ENCODE data around the gene RAB6A.
A peak's percentile ranks its signal among the peaks of the same experiment; 100 is the strongest.

The RAB6A gene

DNA sequence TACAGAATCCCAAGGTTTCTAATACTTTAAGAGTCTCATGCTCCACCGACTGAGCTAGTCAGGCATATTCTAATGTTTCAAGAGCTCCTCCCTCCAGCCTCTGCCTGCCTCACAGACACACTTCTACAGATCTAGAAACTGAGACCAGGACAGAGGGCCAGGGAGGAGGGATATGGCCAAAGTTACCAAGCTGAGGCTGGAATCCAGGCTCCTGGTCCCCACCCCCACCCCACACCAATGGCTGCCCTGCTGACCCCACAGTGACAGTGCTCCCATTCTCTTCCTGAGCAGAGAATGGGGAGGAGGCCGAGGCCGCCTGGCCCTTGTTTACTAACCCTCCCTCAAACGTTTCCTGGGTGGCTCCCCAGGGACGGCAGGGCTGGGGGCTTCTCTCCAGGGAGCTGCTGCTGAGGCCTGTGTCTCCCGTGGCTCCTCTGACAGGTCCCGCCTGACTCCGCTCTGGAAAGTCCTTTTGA is 112.3 kb downstream of the RAB6A start:
- Histone ChIP-seq H3K4me1 (ENCODE audit: insufficient read depth, insufficient read length) (peaks cover 24% of the 10 kb centered on the region), H3K4me3 (ENCODE audit: insufficient read length, low read depth) (no peak overlapping the region)

DNA sequence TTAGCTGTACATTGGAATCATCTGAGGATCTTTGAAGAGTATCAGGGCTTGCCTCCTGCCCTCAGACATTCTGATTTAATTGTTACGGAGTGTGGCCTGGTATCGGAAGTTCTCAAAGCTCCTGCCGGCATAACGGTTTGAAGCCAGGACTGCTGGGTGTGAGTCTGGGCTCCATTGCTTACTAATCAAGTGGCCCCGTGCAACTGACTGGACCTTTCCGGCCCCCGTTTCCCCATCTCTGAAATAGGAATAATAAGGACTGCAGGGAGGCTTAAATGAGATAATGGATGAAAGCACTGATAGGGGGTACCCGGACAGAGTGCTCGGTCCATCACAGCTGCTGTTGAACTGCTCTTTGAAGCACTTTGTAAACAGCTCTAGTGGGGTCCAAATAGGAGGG is 112.8 kb downstream of the RAB6A start:
- Histone ChIP-seq H3K27me3 (ENCODE audit: insufficient read depth, insufficient read length) (peaks cover 4% of the 10 kb centered on the region), H3K9ac (ENCODE audit: insufficient read length, low read depth) (no peak overlapping the region)

More for the DNA sequence above, 112.3 kb downstream of the RAB6A start:
- peaks cover 4% of the 10 kb centered on the region for H3K27me3 ChIP-seq (ENCODE audit: insufficient read depth, insufficient read length)
- DNase-seq (ENCODE audit: low read depth, low spot score): no peak
- H3K9me3 ChIP-seq (ENCODE audit: insufficient read depth, low read length): no peaks in the 10 kb centered on the region
- no peaks in the 10 kb centered on the region for H3K36me3 ChIP-seq (ENCODE audit: insufficient read depth, insufficient read length, low read length)
- no peak for TF ChIP-seq ZNF274 (IDR thresholded peaks at IDR 0.05; ENCODE audit: low read depth, low read length)
- TF ChIP-seq SUZ12 (IDR thresholded peaks at IDR 0.05; ENCODE audit: extremely low read depth, insufficient read depth, insufficient read length): no peak
- no peak for TF ChIP-seq YY1 (IDR thresholded peaks at IDR 0.05; ENCODE audit: insufficient read depth, insufficient read length)
- H3K9ac ChIP-seq (ENCODE audit: insufficient read length, low read depth): no peak overlapping the region

DNA sequence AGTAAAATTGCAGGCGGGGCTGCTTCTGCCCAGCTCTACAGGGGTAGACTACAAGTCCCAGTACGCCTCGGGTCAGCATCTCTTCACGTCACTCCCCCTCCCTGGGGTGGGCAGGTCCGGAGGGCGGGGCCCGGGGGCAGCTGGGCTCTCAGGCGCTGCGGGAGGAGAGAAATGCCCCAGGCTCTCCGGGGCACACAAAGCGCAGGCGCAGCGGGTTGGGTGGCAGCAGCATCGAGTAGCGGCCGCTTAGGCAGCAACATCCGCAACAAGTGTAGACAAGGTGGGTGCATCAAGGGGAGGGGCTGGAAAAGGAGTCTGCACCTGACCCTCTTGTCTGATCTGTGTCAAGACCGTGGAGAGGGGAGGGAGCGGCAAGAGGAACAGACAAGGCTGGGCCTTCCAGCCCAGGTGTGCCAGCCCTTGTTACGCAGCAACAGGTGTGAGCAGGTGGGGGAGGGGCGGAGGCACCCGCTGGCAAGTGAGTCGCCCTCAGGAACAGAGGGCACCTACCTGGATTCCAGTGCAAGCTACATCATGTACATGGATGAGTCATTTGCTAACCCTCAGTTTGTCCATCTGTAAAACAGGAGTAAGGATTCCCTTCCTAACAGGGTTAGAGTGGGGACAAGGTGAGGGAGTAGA is 113.3 kb downstream of the RAB6A start:
- Histone ChIP-seq H3K4me3 (ENCODE audit: insufficient read length, low read depth) (peak overlapping the region; percentile 21), H3K9ac (ENCODE audit: insufficient read length, low read depth) (no peak overlapping the region), H3K27me3 (ENCODE audit: insufficient read depth, insufficient read length) (peaks cover 4% of the 10 kb centered on the region), H3K4me1 (ENCODE audit: insufficient read depth, insufficient read length) (peaks cover 24% of the 10 kb centered on the region), H3K9me3 (ENCODE audit: insufficient read depth, low read length) (no peaks in the 10 kb centered on the region), H3K36me3 (ENCODE audit: insufficient read depth, insufficient read length, low read length) (no peaks in the 10 kb centered on the region)
- peak; percentile 87 for DNase-seq (ENCODE audit: low read depth, low spot score)
- no peak for TF ChIP-seq YY1 (IDR thresholded peaks at IDR 0.05; ENCODE audit: insufficient read depth, insufficient read length)

More for the DNA sequence above, 112.8 kb downstream of the RAB6A start:
- DNase-seq (ENCODE audit: low read depth, low spot score): no peak
- TF ChIP-seq ZNF274 (IDR thresholded peaks at IDR 0.05; ENCODE audit: low read depth, low read length): no peak
- no peak for TF ChIP-seq SUZ12 (IDR thresholded peaks at IDR 0.05; ENCODE audit: extremely low read depth, insufficient read depth, insufficient read length)
- no peak for TF ChIP-seq YY1 (IDR thresholded peaks at IDR 0.05; ENCODE audit: insufficient read depth, insufficient read length)
- Histone ChIP-seq H3K36me3 (ENCODE audit: insufficient read depth, insufficient read length, low read length) (no peaks in the 10 kb centered on the region), H3K9me3 (ENCODE audit: insufficient read depth, low read length) (no peaks in the 10 kb centered on the region), H3K4me1 (ENCODE audit: insufficient read depth, insufficient read length) (peaks cover 24% of the 10 kb centered on the region), H3K4me3 (ENCODE audit: insufficient read length, low read depth) (no peak overlapping the region)

DNA sequence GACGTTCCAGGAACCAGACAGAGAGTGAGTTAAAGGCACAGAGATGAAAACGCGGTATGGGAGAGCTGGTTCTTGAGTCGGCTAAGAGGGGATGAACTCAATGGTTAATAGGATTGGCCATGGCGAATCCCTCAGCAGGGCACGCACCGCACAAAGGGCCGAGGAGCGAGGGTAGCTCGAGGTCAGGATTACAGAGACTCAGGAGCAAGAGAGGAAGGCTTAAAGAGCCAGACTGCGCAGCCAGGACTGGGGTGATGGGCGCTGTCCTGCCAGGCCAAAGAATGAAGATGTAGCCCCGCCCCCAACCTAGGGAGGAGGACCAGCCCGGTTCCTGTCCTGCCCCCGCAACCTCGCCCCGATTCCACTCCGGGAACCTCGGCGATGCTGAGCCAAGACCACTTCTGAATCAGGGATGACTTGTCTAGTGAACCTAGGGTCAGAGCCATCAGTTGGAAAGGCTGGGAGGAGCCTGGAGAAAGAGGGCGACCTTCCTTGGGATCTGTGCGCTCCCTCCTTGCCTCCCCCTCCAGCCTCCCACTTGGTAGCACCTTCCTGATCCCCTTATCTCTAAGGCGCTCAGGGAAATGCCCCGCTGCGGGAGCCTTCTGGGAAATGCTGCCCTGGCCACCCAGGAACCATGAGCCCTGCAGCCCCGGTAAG is 114.8 kb downstream of the RAB6A start, which contains the start of gene PLEKHB1:
Gene PLEKHB1 (plus strand): TSS at position 610 of the 660 bp plus-strand sequence. CDS start 28 bp downstream, at position 638.
- no peaks in the 10 kb centered on the region for H3K36me3 ChIP-seq (ENCODE audit: insufficient read depth, insufficient read length, low read length)
- peak within 1 kb of the TSS; percentile 30 for H3K4me3 ChIP-seq (ENCODE audit: insufficient read length, low read depth)
- peaks cover 4% of the 10 kb centered on the region for H3K27me3 ChIP-seq (ENCODE audit: insufficient read depth, insufficient read length)
- peaks cover 17% of the 10 kb centered on the region for H3K4me1 ChIP-seq (ENCODE audit: insufficient read depth, insufficient read length)
- H3K9ac ChIP-seq (ENCODE audit: insufficient read length, low read depth): peak within 1 kb of the TSS; percentile 67
- no peak for TF ChIP-seq ZNF274 (IDR thresholded peaks at IDR 0.05; ENCODE audit: low read depth, low read length)
- no peak for TF ChIP-seq SUZ12 (IDR thresholded peaks at IDR 0.05; ENCODE audit: extremely low read depth, insufficient read depth, insufficient read length)
- no peak for TF ChIP-seq YY1 (IDR thresholded peaks at IDR 0.05; ENCODE audit: insufficient read depth, insufficient read length)
- DNase-seq (ENCODE audit: low read depth, low spot score): no peak
- no peaks in the 10 kb centered on the region for H3K9me3 ChIP-seq (ENCODE audit: insufficient read depth, low read length)

DNA sequence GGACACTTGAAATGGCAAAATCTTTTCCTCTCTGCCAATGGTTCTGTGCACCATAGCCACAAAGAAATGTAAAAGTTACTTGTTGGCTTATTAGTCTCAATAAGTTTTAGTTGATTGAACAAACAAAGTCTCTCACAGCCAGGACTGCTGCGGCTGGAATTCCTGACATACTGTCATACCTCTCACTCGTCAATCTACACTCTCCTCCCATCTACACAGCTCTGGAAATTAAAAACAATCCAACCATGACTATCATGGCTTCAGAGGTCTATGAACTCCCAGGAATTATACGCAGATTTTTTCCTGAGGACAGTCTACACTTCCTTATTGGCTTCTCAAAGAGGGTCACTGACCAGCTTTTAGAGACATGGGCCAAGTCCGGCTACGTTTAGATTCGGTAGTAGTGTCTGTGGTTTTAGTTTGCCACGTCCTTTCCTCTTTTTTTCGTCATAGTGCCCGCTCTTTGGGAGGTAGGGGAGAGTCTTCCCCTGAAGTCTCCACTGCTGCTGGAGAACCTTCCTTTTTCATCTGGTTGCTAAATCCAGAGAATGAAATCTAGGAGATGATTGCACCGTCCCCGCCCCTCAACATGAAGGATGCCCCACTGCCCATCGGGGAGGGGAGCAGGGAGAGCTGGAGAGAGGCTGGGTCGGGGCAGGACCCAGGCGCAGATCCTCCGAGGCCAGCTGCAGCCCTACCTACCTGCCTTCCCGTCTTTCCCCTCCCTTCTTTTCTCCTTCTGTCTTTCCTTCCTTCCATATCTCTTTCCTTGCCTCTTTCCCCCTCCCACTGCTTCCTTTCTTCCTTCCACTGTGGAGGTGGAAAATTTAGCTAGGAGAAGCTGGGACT is 115.5 kb downstream of the RAB6A start:
- no peak for DNase-seq (ENCODE audit: low read depth, low spot score)
- TF ChIP-seq ZNF274 (IDR thresholded peaks at IDR 0.05; ENCODE audit: low read depth, low read length): no peak
- TF ChIP-seq YY1 (IDR thresholded peaks at IDR 0.05; ENCODE audit: insufficient read depth, insufficient read length): no peak
- TF ChIP-seq SUZ12 (IDR thresholded peaks at IDR 0.05; ENCODE audit: extremely low read depth, insufficient read depth, insufficient read length): no peak
- Histone ChIP-seq H3K9ac (ENCODE audit: insufficient read length, low read depth) (peak overlapping the region; percentile 67), H3K9me3 (ENCODE audit: insufficient read depth, low read length) (no peaks in the 10 kb centered on the region), H3K4me1 (ENCODE audit: insufficient read depth, insufficient read length) (peaks cover 17% of the 10 kb centered on the region), H3K27me3 (ENCODE audit: insufficient read depth, insufficient read length) (peaks cover 4% of the 10 kb centered on the region), H3K4me3 (ENCODE audit: insufficient read length, low read depth) (peak overlapping the region; percentile 30), H3K36me3 (ENCODE audit: insufficient read depth, insufficient read length, low read length) (no peaks in the 10 kb centered on the region)

DNA sequence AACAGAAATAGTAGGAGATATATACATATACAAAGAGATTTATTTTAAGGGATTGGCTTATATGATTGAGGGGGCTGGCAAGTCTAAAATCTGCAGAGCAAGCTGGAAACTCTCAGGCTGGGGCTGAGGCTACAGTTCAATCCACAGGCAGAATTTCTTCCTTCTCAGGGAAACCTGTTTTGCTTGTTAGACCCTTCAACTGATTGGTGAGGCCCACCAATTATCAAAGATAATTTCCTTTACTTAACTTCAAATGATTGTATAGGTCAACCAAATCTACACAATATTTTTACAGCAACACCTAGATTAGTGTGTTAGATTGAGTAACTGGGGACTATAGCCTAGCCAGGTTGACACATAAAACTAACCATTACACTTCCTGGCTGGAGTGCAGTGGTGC is 119.2 kb downstream of the RAB6A start:
- Histone ChIP-seq H3K27me3 (ENCODE audit: insufficient read depth, insufficient read length) (peaks cover 4% of the 10 kb centered on the region), H3K4me1 (ENCODE audit: insufficient read depth, insufficient read length) (peaks cover 2% of the 10 kb centered on the region), H3K4me3 (ENCODE audit: insufficient read length, low read depth) (no peak overlapping the region), H3K36me3 (ENCODE audit: insufficient read depth, insufficient read length, low read length) (no peaks in the 10 kb centered on the region), H3K9me3 (ENCODE audit: insufficient read depth, low read length) (no peaks in the 10 kb centered on the region), H3K9ac (ENCODE audit: insufficient read length, low read depth) (no peak overlapping the region)
- no peak for DNase-seq (ENCODE audit: low read depth, low spot score)
- TF ChIP-seq SUZ12 (IDR thresholded peaks at IDR 0.05; ENCODE audit: extremely low read depth, insufficient read depth, insufficient read length) (no peak), YY1 (IDR thresholded peaks at IDR 0.05; ENCODE audit: insufficient read depth, insufficient read length) (no peak), ZNF274 (IDR thresholded peaks at IDR 0.05; ENCODE audit: low read depth, low read length) (no peak)

DNA sequence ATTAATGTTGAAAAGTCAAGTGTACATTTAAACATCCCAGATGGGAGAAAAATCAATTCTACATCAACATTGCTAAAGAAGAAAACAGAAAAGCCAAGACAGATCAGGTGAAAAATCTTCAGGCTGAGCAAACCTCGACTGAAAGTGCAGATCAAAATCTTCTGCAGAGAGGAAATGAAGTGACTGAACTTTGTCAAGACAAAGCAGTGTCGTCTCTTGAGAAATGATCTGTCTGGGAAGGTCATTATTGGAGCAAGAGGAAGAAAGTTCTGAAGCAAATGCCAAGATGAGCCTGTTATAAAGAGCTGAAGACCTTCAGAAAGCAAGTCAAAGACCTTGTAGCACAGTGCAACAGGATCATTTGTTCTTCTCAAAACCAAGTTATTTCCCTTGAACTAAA is 120.3 kb downstream of the RAB6A start:
- no peak for DNase-seq (ENCODE audit: low read depth, low spot score)
- Histone ChIP-seq H3K4me3 (ENCODE audit: insufficient read length, low read depth) (no peak overlapping the region), H3K9ac (ENCODE audit: insufficient read length, low read depth) (no peak overlapping the region), H3K27me3 (ENCODE audit: insufficient read depth, insufficient read length) (peaks cover 4% of the 10 kb centered on the region), H3K36me3 (ENCODE audit: insufficient read depth, insufficient read length, low read length) (no peaks in the 10 kb centered on the region), H3K9me3 (ENCODE audit: insufficient read depth, low read length) (no peaks in the 10 kb centered on the region), H3K4me1 (ENCODE audit: insufficient read depth, insufficient read length) (peaks cover 2% of the 10 kb centered on the region)
- TF ChIP-seq YY1 (IDR thresholded peaks at IDR 0.05; ENCODE audit: insufficient read depth, insufficient read length) (no peak), SUZ12 (IDR thresholded peaks at IDR 0.05; ENCODE audit: extremely low read depth, insufficient read depth, insufficient read length) (no peak), ZNF274 (IDR thresholded peaks at IDR 0.05; ENCODE audit: low read depth, low read length) (no peak)
